Ectodermal cell (in vitro differentiated cells): ENCODE data around the gene SV2C.

Experiments
- H3K27ac ChIP-seq: 2 replicates; pipeline ENCODE4 v1.7.0; 2013; ENCODE audit warnings: mild to moderate bottlenecking, low read depth, low read length; ENCODE audit not compliant: insufficient read depth, poor library complexity, severe bottlenecking
- H3K27me3 ChIP-seq: 2 replicates; pipeline ENCODE4 v1.7.0; 2013; ENCODE audit warnings: mild to moderate bottlenecking, low read length; ENCODE audit not compliant: insufficient read depth, control insufficient read depth, poor library complexity, severe bottlenecking
- H3K36me3 ChIP-seq: one replicate; pipeline ENCODE4 v1.7.0; 2013; ENCODE audit warnings: low read length; ENCODE audit not compliant: control insufficient read depth, insufficient read depth
- H3K4me1 ChIP-seq: one replicate; pipeline ENCODE4 v1.7.0; 2013; ENCODE audit warnings: low read length; ENCODE audit not compliant: control insufficient read depth, insufficient read depth
- H3K4me3 ChIP-seq: 2 replicates; pipeline ENCODE4 v1.7.0; 2013; ENCODE audit warnings: low read depth, low read length, control low read depth; ENCODE audit not compliant: insufficient read depth
- H3K9me3 ChIP-seq: 2 replicates; pipeline ENCODE4 v1.7.0; 2013; ENCODE audit warnings: mild to moderate bottlenecking, low read length, moderate library complexity; ENCODE audit not compliant: control insufficient read depth
- WGBS, 2 experiments: methylation state at CpG; one replicate each; pipeline ENCODE4 v1.1.7; 2013; ENCODE audit warnings: missing lambda C conversion rate in 2 of 2; 5-methylcytosine and 5-hydroxymethylcytosine counted together

SV2C gene

GRCh38 chr5:76384189-76384588 lies 301.0 kb downstream of the SV2C start:
- 67 to 70% methylated on average over 4 of the region's 4 CpGs for WGBS, 2 experiments
- Histone ChIP-seq H3K27ac (no peak overlapping the region), H3K36me3 (no peaks in the 10 kb centered on the region), H3K27me3 (no peaks in the 10 kb centered on the region), H3K4me1 (peaks cover 15% of the 10 kb centered on the region), H3K9me3 (no peaks in the 10 kb centered on the region), H3K4me3 (no peak overlapping the region)

GRCh38 chr5:76384705-76385104 lies 301.5 kb downstream of the SV2C start:
- 89 to 91% methylated on average over 3 of the region's 3 CpGs for WGBS, 2 experiments
- no peaks in the 10 kb centered on the region for H3K36me3 ChIP-seq
- no peaks in the 10 kb centered on the region for H3K9me3 ChIP-seq

GRCh38 chr5:76385540-76385939 lies 302.4 kb downstream of the SV2C start:
- Histone ChIP-seq H3K4me3 (no peak overlapping the region), H3K9me3 (no peaks in the 10 kb centered on the region), H3K27ac (no peak overlapping the region), H3K27me3 (no peaks in the 10 kb centered on the region), H3K36me3 (no peaks in the 10 kb centered on the region), H3K4me1 (peaks cover 18% of the 10 kb centered on the region)
- 90 to 94% methylated on average over 5 of the region's 5 CpGs for WGBS, 2 experiments

More at GRCh38 chr5:76384705-76385104, 301.5 kb downstream of the SV2C start:
- Histone ChIP-seq H3K27me3 (no peaks in the 10 kb centered on the region), H3K4me1 (peaks cover 16% of the 10 kb centered on the region), H3K27ac (no peak overlapping the region), H3K4me3 (no peak overlapping the region)

GRCh38 chr5:76386360-76386759 lies 303.2 kb downstream of the SV2C start:
- WGBS, 2 experiments = 89 to 91% methylated on average over 5 of the region's 5 CpGs
- Histone ChIP-seq H3K9me3 (no peaks in the 10 kb centered on the region), H3K4me3 (no peak overlapping the region), H3K36me3 (no peaks in the 10 kb centered on the region), H3K27ac (no peak overlapping the region), H3K27me3 (no peaks in the 10 kb centered on the region), H3K4me1 (peaks cover 21% of the 10 kb centered on the region)

GRCh38 chr5:76388236-76388635 lies 305.1 kb downstream of the SV2C start:
- Histone ChIP-seq H3K36me3 (no peaks in the 10 kb centered on the region), H3K4me1 (peaks cover 21% of the 10 kb centered on the region), H3K9me3 (no peaks in the 10 kb centered on the region), H3K27ac (no peak overlapping the region), H3K27me3 (no peaks in the 10 kb centered on the region), H3K4me3 (no peak overlapping the region)
- WGBS, 2 experiments = no CpG with 5 or more reads among the region's 1 CpG

- Histone ChIP-seq H3K4me3 (no peak overlapping the region), H3K4me1 (peaks cover 19% of the 10 kb centered on the region), H3K27me3 (no peaks in the 10 kb centered on the region), H3K9me3 (no peaks in the 10 kb centered on the region), H3K36me3 (no peaks in the 10 kb centered on the region), H3K27ac (no peak overlapping the region)
- 84 to 87% methylated on average over 11 of the region's 11 CpGs for WGBS, 2 experiments
Observed at GRCh38 chr5:76388791-76389512, 305.8 kb downstream of the SV2C start.

- whole genome bisulfite sequencing, 2 experiments = 92 to 93% methylated on average over 13 of the region's 13 CpGs
- Histone ChIP-seq H3K27me3 (no peaks in the 10 kb centered on the region), H3K27ac (no peak overlapping the region), H3K9me3 (no peaks in the 10 kb centered on the region), H3K4me1 (peaks cover 12% of the 10 kb centered on the region), H3K36me3 (no peaks in the 10 kb centered on the region), H3K4me3 (no peak overlapping the region)
Observed at GRCh38 chr5:76389513-76390154, 306.5 kb downstream of the SV2C start.

GRCh38 chr5:76391014-76391413 lies 307.8 kb downstream of the SV2C start:
- peaks cover 10% of the 10 kb centered on the region for H3K4me1 ChIP-seq
- H3K27me3 ChIP-seq = no peaks in the 10 kb centered on the region
- H3K36me3 ChIP-seq = no peaks in the 10 kb centered on the region
- no peaks in the 10 kb centered on the region for H3K9me3 ChIP-seq
- WGBS, 2 experiments = 91 to 93% methylated on average over 9 of the region's 9 CpGs
- H3K27ac ChIP-seq = no peak overlapping the region
- H3K4me3 ChIP-seq = no peak overlapping the region

- H3K27ac ChIP-seq = no peak overlapping the region
Observed at GRCh38 chr5:76393035-76393680, 310.0 kb downstream of the SV2C start.

GRCh38 chr5:76397200-76397599 lies 314.0 kb downstream of the SV2C start:
- H3K4me3 ChIP-seq = no peak overlapping the region
- no peaks in the 10 kb centered on the region for H3K4me1 ChIP-seq
- H3K36me3 ChIP-seq = no peaks in the 10 kb centered on the region
- no peak overlapping the region for H3K27ac ChIP-seq
- no peaks in the 10 kb centered on the region for H3K27me3 ChIP-seq
- WGBS, 2 experiments = 93 to 96% methylated on average over 2 of the region's 2 CpGs
- H3K9me3 ChIP-seq = no peaks in the 10 kb centered on the region

More at GRCh38 chr5:76393035-76393680, 310.0 kb downstream of the SV2C start:
- Histone ChIP-seq H3K27me3 (no peaks in the 10 kb centered on the region), H3K9me3 (no peaks in the 10 kb centered on the region), H3K4me3 (no peak overlapping the region), H3K36me3 (no peaks in the 10 kb centered on the region), H3K4me1 (peaks cover 10% of the 10 kb centered on the region)
- WGBS, 2 experiments = 73 to 80% methylated on average over 4 to 5 of the region's 5 CpGs
